GM21526 (cell line): ENCODE measurements around the gene PPOX.

Experiments used
- ATAC-seq: cut with Tn5 transposase; IDR thresholded peaks from one replicate; pipeline ENCODE4 v1.9.1; 2021; ENCODE audit warnings: moderate library complexity; ENCODE audit not compliant: unreplicated experiment, low FRiP score

Gene PPOX

GRCh38 chr1:161145832-161146231, 20.4 kb upstream of the PPOX start:
- no peak for ATAC-seq

GRCh38 chr1:161153176-161153575, 13.1 kb upstream of the PPOX start:
- ATAC-seq = no peak

GRCh38 chr1:161153682-161154337, 12.4 kb upstream of the PPOX start, which contains the start of gene UFC1:
TSS of gene UFC1 (plus strand) at chr1:161153978. CDS start at chr1:161153998, 20 bp downstream.
- ATAC-seq = no peak

- ATAC-seq = no peak
Observed at GRCh38 chr1:161157867-161158266, 8.4 kb upstream of the PPOX start.

- ATAC-seq = peak; percentile 5
Observed at GRCh38 chr1:161158316-161159010, 7.8 kb upstream of the PPOX start.

GRCh38 chr1:161159087-161159912, 6.9 kb upstream of the PPOX start, which contains the start of gene USP21:
TSS of gene USP21 (plus strand) at chr1:161159500. CDS start at chr1:161160641, 1,141 bp downstream.
- peak; percentile 65 for ATAC-seq

- ATAC-seq = no peak
Observed at GRCh38 chr1:161159913-161160243, 6.3 kb upstream of the PPOX start.

GRCh38 chr1:161160671-161161145, 5.5 kb upstream of the PPOX start:
- ATAC-seq = no peak

- no peak for ATAC-seq
Observed at GRCh38 chr1:161161652-161162051, 4.6 kb upstream of the PPOX start.

- no peak for ATAC-seq
Observed at GRCh38 chr1:161162052-161162451, 4.2 kb upstream of the PPOX start.

GRCh38 chr1:161162806-161163205, 3.4 kb upstream of the PPOX start:
- no peak for ATAC-seq

- no peak for ATAC-seq
Observed at GRCh38 chr1:161163793-161164192, 2.4 kb upstream of the PPOX start.

GRCh38 chr1:161164901-161165610, 1.2 kb upstream of the PPOX start:
- no peak for ATAC-seq

- peak; percentile 1 for ATAC-seq
Observed at GRCh38 chr1:161166669-161167548, 683 bp downstream of the PPOX start.

GRCh38 chr1:161168906-161169305, 2.7 kb downstream of the PPOX start:
- no peak for ATAC-seq

GRCh38 chr1:161171191-161171590, 5.0 kb downstream of the PPOX start:
- ATAC-seq = no peak

- ATAC-seq = no peak
Observed at GRCh38 chr1:161171696-161172095, 5.5 kb downstream of the PPOX start.

GRCh38 chr1:161172349-161172748, 6.1 kb downstream of the PPOX start:
- no peak for ATAC-seq

- ATAC-seq = no peak
Observed at GRCh38 chr1:161172776-161173376, 6.7 kb downstream of the PPOX start.
